ENCODE results near the gene BCL3.

DNA sequence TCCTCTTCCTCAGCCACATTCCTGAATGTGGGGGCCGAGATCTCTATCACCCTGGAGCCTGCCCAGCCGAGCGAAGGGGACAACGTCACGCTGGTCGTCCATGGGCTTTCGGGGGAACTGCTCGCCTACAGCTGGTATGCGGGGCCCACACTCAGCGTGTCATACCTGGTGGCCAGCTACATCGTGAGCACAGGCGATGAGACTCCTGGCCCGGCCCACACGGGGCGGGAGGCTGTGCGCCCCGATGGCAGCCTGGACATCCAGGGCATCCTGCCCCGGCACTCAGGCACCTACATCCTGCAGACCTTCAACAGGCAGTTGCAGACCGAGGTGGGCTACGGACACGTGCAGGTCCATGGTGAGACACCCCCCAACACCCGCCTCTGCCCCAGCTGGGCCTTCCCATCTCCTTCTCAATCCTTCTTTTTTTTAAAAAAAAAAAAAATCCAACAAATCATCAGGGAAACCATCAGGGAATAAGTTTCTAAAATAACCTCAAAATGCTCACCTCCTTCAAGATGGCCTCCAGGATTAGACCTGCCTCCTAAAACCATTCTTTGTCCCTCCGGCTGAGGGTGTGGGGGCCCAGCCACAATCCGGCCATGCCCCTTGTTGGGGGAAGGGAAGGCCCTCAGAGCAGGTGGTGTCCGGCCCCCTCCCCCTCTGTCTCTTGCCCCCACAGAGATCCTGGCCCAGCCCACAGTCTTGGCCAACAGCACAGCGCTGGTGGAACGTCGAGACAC lies 45.0 kb upstream of the BCL3 start:
- no peak for TF ChIP-seq GATA3 (IDR thresholded peaks at IDR 0.05; ENCODE audit: low read depth, low read length)
- no peak for TF ChIP-seq GATA2 (IDR thresholded peaks at IDR 0.05; ENCODE audit: low read depth, low read length)

Measured in SH-SY5Y (cell line).